OCI-LY1 (cell line): Measurements from ENCODE around the gene SEMA3A.

ENCODE experiments used
- EZH2 ChIP-seq: fragments of 200-600 bp; sonication (generic), shearing (Covaris generic); IDR thresholded peaks from 2 replicates; pipeline ENCODE4 v1.8.0; 2017; ENCODE audit warnings: borderline replicate concordance, mixed run types, mild to moderate bottlenecking, antibody characterized with exemption, low read length, moderate library complexity, mixed read lengths
- TF ChIP-seq, protein P1 (sequence below): fragments of 200-600 bp; sonication (generic), shearing (Covaris generic); IDR thresholded peaks from 2 replicates; pipeline ENCODE4 v1.5.1; 2017; ENCODE audit warnings: mild to moderate bottlenecking, antibody characterized with exemption, low read length, moderate library complexity, mixed read lengths

DNA sequence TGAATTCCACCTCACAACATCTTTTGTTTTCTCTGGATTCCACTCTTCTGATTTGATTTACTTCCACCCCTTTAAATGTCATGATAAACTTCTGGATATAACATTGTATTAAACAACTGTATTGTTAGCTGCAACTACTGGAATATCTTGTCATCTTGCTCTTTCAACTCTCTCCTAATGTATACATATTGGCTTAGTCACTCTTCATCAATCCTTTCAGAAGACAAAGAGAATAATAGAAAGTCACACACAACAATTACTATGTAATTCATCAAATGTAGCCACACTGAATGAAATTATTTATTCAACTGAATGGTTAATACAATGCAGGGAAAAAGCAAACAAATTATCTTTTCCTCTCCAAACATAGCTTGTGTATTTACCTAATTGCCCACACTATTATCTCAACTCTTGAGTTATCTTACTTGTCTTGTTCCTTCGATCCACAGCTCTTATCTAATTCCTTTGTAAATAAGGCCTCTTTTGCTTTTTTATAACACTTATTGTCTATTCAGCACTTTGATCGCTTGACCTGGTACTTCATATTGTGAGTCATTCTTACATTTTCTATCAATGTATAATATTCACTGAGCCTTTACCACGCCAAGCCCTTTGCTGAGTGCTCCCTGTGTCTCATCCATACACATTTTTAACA lies 16.7 kb downstream of the SEMA3A start:
- TF ChIP-seq, protein P1, sequence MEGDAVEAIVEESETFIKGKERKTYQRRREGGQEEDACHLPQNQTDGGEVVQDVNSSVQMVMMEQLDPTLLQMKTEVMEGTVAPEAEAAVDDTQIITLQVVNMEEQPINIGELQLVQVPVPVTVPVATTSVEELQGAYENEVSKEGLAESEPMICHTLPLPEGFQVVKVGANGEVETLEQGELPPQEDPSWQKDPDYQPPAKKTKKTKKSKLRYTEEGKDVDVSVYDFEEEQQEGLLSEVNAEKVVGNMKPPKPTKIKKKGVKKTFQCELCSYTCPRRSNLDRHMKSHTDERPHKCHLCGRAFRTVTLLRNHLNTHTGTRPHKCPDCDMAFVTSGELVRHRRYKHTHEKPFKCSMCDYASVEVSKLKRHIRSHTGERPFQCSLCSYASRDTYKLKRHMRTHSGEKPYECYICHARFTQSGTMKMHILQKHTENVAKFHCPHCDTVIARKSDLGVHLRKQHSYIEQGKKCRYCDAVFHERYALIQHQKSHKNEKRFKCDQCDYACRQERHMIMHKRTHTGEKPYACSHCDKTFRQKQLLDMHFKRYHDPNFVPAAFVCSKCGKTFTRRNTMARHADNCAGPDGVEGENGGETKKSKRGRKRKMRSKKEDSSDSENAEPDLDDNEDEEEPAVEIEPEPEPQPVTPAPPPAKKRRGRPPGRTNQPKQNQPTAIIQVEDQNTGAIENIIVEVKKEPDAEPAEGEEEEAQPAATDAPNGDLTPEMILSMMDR: no peak
- TF ChIP-seq EZH2: no peak
